ENCODE data around the gene HIC1. TPM values are rescaled to one million over a fixed set of nuclear protein-coding genes. Genes with fewer than 3 reads are reported as not detected.
A peak's percentile ranks its signal among the peaks of the same experiment; 100 is the strongest.

HIC1 gene
- total RNA-seq, 1 experiment from 2014 or later = 3.7 TPM

GRCh38 chr17:2043785-2044184 is 11.1 kb upstream of the HIC1 start:
- DNase-seq (ENCODE audit: low read depth) = peak; percentile 88

GRCh38 chr17:2044263-2044894 is 10.5 kb upstream of the HIC1 start:
- DNase-seq (ENCODE audit: low read depth) = no peak

- DNase-seq (ENCODE audit: low read depth) = no peak
Measured at GRCh38 chr17:2047590-2047989, 7.3 kb upstream of the HIC1 start.

GRCh38 chr17:2048805-2049204 is 6.1 kb upstream of the HIC1 start:
- DNase-seq (ENCODE audit: low read depth) = no peak

GRCh38 chr17:2049333-2050299 is 5.3 kb upstream of the HIC1 start:
- DNase-seq (ENCODE audit: low read depth) = peak; percentile 68

- DNase-seq (ENCODE audit: low read depth) = peak; percentile 70
Measured at GRCh38 chr17:2050300-2051060, 4.4 kb upstream of the HIC1 start.

- DNase-seq (ENCODE audit: low read depth) = peak; percentile 30
Measured at GRCh38 chr17:2051061-2051932, 3.6 kb upstream of the HIC1 start.

- peak; percentile 26 for DNase-seq (ENCODE audit: low read depth)
Measured at GRCh38 chr17:2051933-2052559, 2.9 kb upstream of the HIC1 start.

GRCh38 chr17:2053380-2054261 is 1.3 kb upstream of the HIC1 start:
- peak; percentile 66 for DNase-seq (ENCODE audit: low read depth)

GRCh38 chr17:2054262-2054511 is 716 bp upstream of the HIC1 start:
- DNase-seq (ENCODE audit: low read depth) = no peak

- peak; percentile 20 for DNase-seq (ENCODE audit: low read depth)
Measured at GRCh38 chr17:2055292-2056205, 646 bp downstream of the HIC1 start.

- no peak for DNase-seq (ENCODE audit: low read depth)
Measured at GRCh38 chr17:2056206-2057174, 1.6 kb downstream of the HIC1 start.

GRCh38 chr17:2057175-2057759 is 2.4 kb downstream of the HIC1 start:
- no peak for DNase-seq (ENCODE audit: low read depth)

- DNase-seq (ENCODE audit: low read depth) = no peak
Measured at GRCh38 chr17:2057760-2058585, 3.1 kb downstream of the HIC1 start.

GRCh38 chr17:2058586-2059546 is 4.0 kb downstream of the HIC1 start:
- no peak for DNase-seq (ENCODE audit: low read depth)
